GM21737 (cell line): ENCODE measurements around the gene APOD.

Source experiments
- ATAC-seq: cut with Tn5 transposase; IDR thresholded peaks from one replicate; pipeline ENCODE4 v1.9.1; 2021; ENCODE audit warnings: mild to moderate bottlenecking, moderate library complexity; ENCODE audit not compliant: unreplicated experiment

APOD gene

GRCh38 chr3:195535293-195535692 lies 48.4 kb downstream of the APOD start:
- no peak for ATAC-seq

- no peak for ATAC-seq
Observed at GRCh38 chr3:195532834-195533233, 50.9 kb downstream of the APOD start.

- no peak for ATAC-seq
Observed at GRCh38 chr3:195532345-195532744, 51.4 kb downstream of the APOD start.

- no peak for ATAC-seq
Observed at GRCh38 chr3:195531683-195532082, 52.1 kb downstream of the APOD start.

- ATAC-seq: no peak
Observed at GRCh38 chr3:195526492-195526891, 57.2 kb downstream of the APOD start.

- ATAC-seq: no peak
Observed at GRCh38 chr3:195524171-195524896, 59.4 kb downstream of the APOD start.

GRCh38 chr3:195522254-195523023 lies 61.3 kb downstream of the APOD start:
- ATAC-seq: no peak
